ENCODE data around the gene GPC1. TPM values are rescaled to one million over a fixed set of nuclear protein-coding genes. Genes with fewer than 3 reads are reported as not detected.

GPC1 gene
- total and polyA plus RNA-seq, 2 experiments from 2014 or later = 71.4 to 142 TPM

GRCh38 chr2:240508832-240509545 lies 73.5 kb downstream of the GPC1 start:
- no peaks in the 10 kb centered on the region for H3K9me3 ChIP-seq (ENCODE audit: low read depth)
- H3K36me3 ChIP-seq (replicated peaks; ENCODE audit: insufficient read depth, low read depth) = no peaks in the 10 kb centered on the region
- DNase-seq (ENCODE audit: low spot score) = no peak

GRCh38 chr2:240509667-240510512 lies 74.4 kb downstream of the GPC1 start:
- DNase-seq (ENCODE audit: low spot score) = no peak
- Histone ChIP-seq H4K20me1 (ENCODE audit: insufficient read depth, poor library complexity, severe bottlenecking) (no peaks in the 10 kb centered on the region), H3K4me1 (ENCODE audit: insufficient read depth) (no peaks in the 10 kb centered on the region), H3K9me2 (replicated peaks; ENCODE audit: insufficient read depth) (no peaks in the 10 kb centered on the region), H3K27ac (no peak overlapping the region), H3K4me3 (no peak overlapping the region), H3K27me3 (no peaks in the 10 kb centered on the region), H3K79me2 (no peaks in the 10 kb centered on the region), H3K4me2 (no peak overlapping the region), H3K36me3 (replicated peaks; ENCODE audit: insufficient read depth, low read depth) (no peaks in the 10 kb centered on the region), H3K9me3 (ENCODE audit: low read depth) (no peaks in the 10 kb centered on the region), H2AFZ (no peak overlapping the region)
- no peak for TF ChIP-seq EZH2 (IDR thresholded peaks at IDR 0.05; ENCODE audit: borderline replicate concordance)
- TF ChIP-seq CTCF (IDR thresholded peaks at IDR 0.05; ENCODE audit: poor library complexity) = no peak
- TF ChIP-seq EZH2phosphoT487 (IDR thresholded peaks at IDR 0.05; ENCODE audit: low read depth, severe bottlenecking, unreplicated experiment) = no peak
- 73% methylated on average over 6 of the region's 12 CpGs for WGBS (ENCODE audit: low lambda C conversion rate, missing lambda C conversion rate)

More at GRCh38 chr2:240508832-240509545, 73.5 kb downstream of the GPC1 start:
- Histone ChIP-seq H3K4me3 (no peak overlapping the region), H3K79me2 (no peaks in the 10 kb centered on the region), H3K27ac (no peak overlapping the region), H3K9me2 (replicated peaks; ENCODE audit: insufficient read depth) (no peaks in the 10 kb centered on the region), H3K4me1 (ENCODE audit: insufficient read depth) (no peaks in the 10 kb centered on the region), H4K20me1 (ENCODE audit: insufficient read depth, poor library complexity, severe bottlenecking) (no peaks in the 10 kb centered on the region), H2AFZ (no peak overlapping the region), H3K27me3 (no peaks in the 10 kb centered on the region), H3K4me2 (no peak overlapping the region)
- 97% methylated on average over 7 of the region's 7 CpGs for WGBS (ENCODE audit: low lambda C conversion rate, missing lambda C conversion rate)
- no peak for TF ChIP-seq EZH2phosphoT487 (IDR thresholded peaks at IDR 0.05; ENCODE audit: low read depth, severe bottlenecking, unreplicated experiment)
- TF ChIP-seq CTCF (IDR thresholded peaks at IDR 0.05; ENCODE audit: poor library complexity) = no peak
- no peak for TF ChIP-seq EZH2 (IDR thresholded peaks at IDR 0.05; ENCODE audit: borderline replicate concordance)

GRCh38 chr2:240510513-240511210 lies 75.2 kb downstream of the GPC1 start:
- no peak overlapping the region for H3K4me3 ChIP-seq
- H3K27me3 ChIP-seq = no peaks in the 10 kb centered on the region
- no peaks in the 10 kb centered on the region for H3K9me2 ChIP-seq (replicated peaks; ENCODE audit: insufficient read depth)
- H2AFZ ChIP-seq = no peak overlapping the region
- H3K36me3 ChIP-seq (replicated peaks; ENCODE audit: insufficient read depth, low read depth) = no peaks in the 10 kb centered on the region
- WGBS (ENCODE audit: low lambda C conversion rate, missing lambda C conversion rate) = 97% methylated on average over 12 of the region's 12 CpGs
- no peak for DNase-seq (ENCODE audit: low spot score)
- no peaks in the 10 kb centered on the region for H3K9me3 ChIP-seq (ENCODE audit: low read depth)
- no peaks in the 10 kb centered on the region for H4K20me1 ChIP-seq (ENCODE audit: insufficient read depth, poor library complexity, severe bottlenecking)
- H3K27ac ChIP-seq = no peak overlapping the region
- no peak overlapping the region for H3K4me2 ChIP-seq
- no peaks in the 10 kb centered on the region for H3K4me1 ChIP-seq (ENCODE audit: insufficient read depth)
- H3K79me2 ChIP-seq = no peaks in the 10 kb centered on the region
- TF ChIP-seq CTCF (IDR thresholded peaks at IDR 0.05; ENCODE audit: poor library complexity) (no peak), EZH2 (IDR thresholded peaks at IDR 0.05; ENCODE audit: borderline replicate concordance) (no peak), EZH2phosphoT487 (IDR thresholded peaks at IDR 0.05; ENCODE audit: low read depth, severe bottlenecking, unreplicated experiment) (no peak)
